AG09309 (cell line): ENCODE results near the gene LCA5.
A peak's percentile ranks its signal among the peaks of the same experiment; 100 is the strongest.
"Not testable (repeated sequence)": the region's sequence is repeated elsewhere in the genome, so short reads cannot be mapped to it uniquely, and the experiment has no call there.

Experiments used
- DNase-seq: peaks from one replicate; pipeline ENCODE4 v3.0.0-alpha.2; 2010; ENCODE audit warnings: low read depth
- H3K4me3 ChIP-seq: 2 replicates; pipeline ENCODE4 v1.5.1; 2011; ENCODE audit warnings: mild to moderate bottlenecking, low read depth, low read length, moderate library complexity; ENCODE audit not compliant: control insufficient read depth
- CTCF ChIP-seq: IDR thresholded peaks from 2 replicates; pipeline ENCODE4 v1.5.1; 2011; ENCODE audit warnings: mild to moderate bottlenecking, low read depth, low read length, inconsistent platforms; ENCODE audit not compliant: insufficient read depth, control insufficient read depth; ENCODE audit errors: missing control alignments

LCA5 gene

GRCh38 chr6:79536954-79537747 is at the start of gene LCA5:
LCA5 (minus strand) TSS chr6:79537430; CDS start chr6:79518894, 18,536 bp downstream.
- peak; percentile 89 for DNase-seq
- peak within 1 kb of the TSS; percentile 92 for H3K4me3 ChIP-seq
- no peak for TF ChIP-seq CTCF

GRCh38 chr6:79586548-79586947 is 49.3 kb upstream of the LCA5 start:
- H3K4me3 ChIP-seq, result no peak overlapping the region
- no peak for DNase-seq
- peak; percentile 55 for TF ChIP-seq CTCF

GRCh38 chr6:79584332-79584731 is 47.1 kb upstream of the LCA5 start:
- H3K4me3 ChIP-seq, result no peak overlapping the region
- DNase-seq, result no peak
- no peak for TF ChIP-seq CTCF

GRCh38 chr6:79577926-79578325 is 40.7 kb upstream of the LCA5 start:
- not testable (repeated sequence) for DNase-seq, H3K4me3 ChIP-seq

- no peak overlapping the region for H3K4me3 ChIP-seq
- DNase-seq, result no peak
- TF ChIP-seq CTCF, result no peak
Measured at GRCh38 chr6:79574630-79575225, 37.5 kb upstream of the LCA5 start.

- no peak overlapping the region for H3K4me3 ChIP-seq
- TF ChIP-seq CTCF, result no peak
- no peak for DNase-seq
Measured at GRCh38 chr6:79574174-79574573, 36.9 kb upstream of the LCA5 start.

GRCh38 chr6:79571030-79571367 is 33.8 kb upstream of the LCA5 start:
- DNase-seq, result no peak
- no peak overlapping the region for H3K4me3 ChIP-seq
- no peak for TF ChIP-seq CTCF
